HEK293 (cell line): ENCODE results near the gene CFAP97.

Experiments used
- HOXA7 ChIP-seq: sonication (generic); formaldehyde crosslinking; IDR thresholded peaks from 2 replicates; pipeline ENCODE4 v1.8.1; 2022; ENCODE audit warnings: missing genetic modification reagents, borderline replicate concordance
- MYNN ChIP-seq: fragments of 450-650 bp; formaldehyde crosslinking; IDR thresholded peaks from 2 replicates; pipeline ENCODE4 v1.5.1; 2016; ENCODE audit warnings: missing biosample characterization, missing genetic modification characterization, borderline replicate concordance
- PRDM1 ChIP-seq: fragments of 450-650 bp; formaldehyde crosslinking; IDR thresholded peaks from 2 replicates; pipeline ENCODE4; 2016; ENCODE audit warnings: missing biosample characterization, missing genetic modification characterization
- TCF7L2 ChIP-seq: IDR thresholded peaks from 2 replicates; pipeline ENCODE4 v1.6.1; 2011; ENCODE audit warnings: low read depth, mild to moderate bottlenecking, inconsistent platforms, low read length, moderate library complexity, borderline replicate concordance
- ZNF114 ChIP-seq: fragments of 450-650 bp; formaldehyde crosslinking; IDR thresholded peaks from 2 replicates; pipeline ENCODE4 v1.5.0; 2017; ENCODE audit warnings: missing biosample characterization, missing genetic modification characterization
- ZNF155 ChIP-seq: fragments of 450-650 bp; formaldehyde crosslinking; IDR thresholded peaks from 2 replicates; pipeline ENCODE4 v1.5.1; 2016; ENCODE audit warnings: missing biosample characterization, missing genetic modification characterization
- ZNF18 ChIP-seq: fragments of 450-650 bp; formaldehyde crosslinking; IDR thresholded peaks from 2 replicates; pipeline ENCODE4 v1.5.1; 2016; ENCODE audit warnings: missing biosample characterization, missing genetic modification characterization
- ZSCAN23 ChIP-seq: fragments of 450-650 bp; formaldehyde crosslinking; IDR thresholded peaks from 2 replicates; pipeline ENCODE4 v1.5.1; 2016; ENCODE audit warnings: missing biosample characterization, missing genetic modification characterization
- TF ChIP-seq, protein P1 (sequence below): fragments of 450-650 bp; formaldehyde crosslinking; IDR thresholded peaks from 2 replicates; pipeline ENCODE4 v1.5.1; 2016; ENCODE audit warnings: missing biosample characterization, missing genetic modification characterization

- 0 out of 2 replicates have a peak, but pooled peaks have one; percentile 41 for TF ChIP-seq TCF7L2
- TF ChIP-seq PRDM1: no peak
- no peak for TF ChIP-seq MYNN (tag by site-specific recombination)
- TF ChIP-seq ZNF114 (tag by site-specific recombination): no peak
- TF ChIP-seq, protein P1, sequence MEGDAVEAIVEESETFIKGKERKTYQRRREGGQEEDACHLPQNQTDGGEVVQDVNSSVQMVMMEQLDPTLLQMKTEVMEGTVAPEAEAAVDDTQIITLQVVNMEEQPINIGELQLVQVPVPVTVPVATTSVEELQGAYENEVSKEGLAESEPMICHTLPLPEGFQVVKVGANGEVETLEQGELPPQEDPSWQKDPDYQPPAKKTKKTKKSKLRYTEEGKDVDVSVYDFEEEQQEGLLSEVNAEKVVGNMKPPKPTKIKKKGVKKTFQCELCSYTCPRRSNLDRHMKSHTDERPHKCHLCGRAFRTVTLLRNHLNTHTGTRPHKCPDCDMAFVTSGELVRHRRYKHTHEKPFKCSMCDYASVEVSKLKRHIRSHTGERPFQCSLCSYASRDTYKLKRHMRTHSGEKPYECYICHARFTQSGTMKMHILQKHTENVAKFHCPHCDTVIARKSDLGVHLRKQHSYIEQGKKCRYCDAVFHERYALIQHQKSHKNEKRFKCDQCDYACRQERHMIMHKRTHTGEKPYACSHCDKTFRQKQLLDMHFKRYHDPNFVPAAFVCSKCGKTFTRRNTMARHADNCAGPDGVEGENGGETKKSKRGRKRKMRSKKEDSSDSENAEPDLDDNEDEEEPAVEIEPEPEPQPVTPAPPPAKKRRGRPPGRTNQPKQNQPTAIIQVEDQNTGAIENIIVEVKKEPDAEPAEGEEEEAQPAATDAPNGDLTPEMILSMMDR (tag by site-specific recombination): no peak
- TF ChIP-seq ZNF18 (tag by site-specific recombination): no peak
- TF ChIP-seq ZSCAN23 (tag by site-specific recombination): no peak
- TF ChIP-seq ZNF155 (tag by site-specific recombination): no peak
- TF ChIP-seq HOXA7 (CRISPR knock-in tag): no peak
These were observed 1.5 kb downstream of the CFAP97 start for GRCh38 chr4:185201977-185202962.
